GM12878 (cell line): Measurements from ENCODE around the gene MAP3K6. TPM values are rescaled to one million over a fixed set of nuclear protein-coding genes. Genes with fewer than 3 reads are reported as not detected.

Experiments used
- ATAC-seq: fragments of 200-7000 bp; cut with Tn5 transposase; 3 replicates; pipeline ENCODE4 v1.9.1; 2020; ENCODE audit warnings: mild to moderate bottlenecking, moderate library complexity
- BruUV-seq: library from RNA; stranded (reverse); fragments of 400-500 nt; replicated peaks from 2 replicates; lab custom pipeline; 2021; lab: Mats Ljungman, UMichigan
- CTCF ChIA-PET: fragments of 300-600 bp; sonication (Branson Sonifier 250); formaldehyde crosslinking; extraction: SDS; loops from one replicate; lab custom pipeline; 2021; ENCODE audit warnings: inconsistent platforms; lab: Yijun Ruan, JAX
- POLR2A ChIA-PET: fragments of 350-600 bp; formaldehyde crosslinking; extraction: SDS; loops from one replicate; lab custom pipeline; 2021; ENCODE audit warnings: inconsistent platforms; lab: Charles Lee
- RAD21 ChIA-PET: fragments of 300-600 bp; sonication (Branson Sonifier 250); formaldehyde crosslinking; loops from one replicate; lab custom pipeline; 2023; ENCODE audit warnings: antibody characterized with exemption; ENCODE audit not compliant: unreplicated experiment; lab: Charles Lee
- SMC1A ChIA-PET: fragments of 300-600 bp; sonication (Branson Sonifier 250); formaldehyde crosslinking; loops from one replicate; lab custom pipeline; 2023; ENCODE audit not compliant: unreplicated experiment, uncharacterized antibody; lab: Charles Lee
- DNase-seq: peaks from one replicate; pipeline ENCODE4 v3.0.0-alpha.2; 2011; ENCODE audit warnings: low read depth, low spot score
- FAIRE-seq: peaks from 3 replicates; lab custom pipeline; 2011; peaks lifted over from hg19 to GRCh38; lab: Jason Lieb, UNC
- H2AFZ ChIP-seq: 2 replicates; pipeline ENCODE4 v1.6.0; 2011; ENCODE audit warnings: low read depth, low read length, control low read depth; ENCODE audit not compliant: control insufficient read depth
- H3K27ac ChIP-seq: 2 replicates; pipeline ENCODE4 v1.5.1; 2011; ENCODE audit warnings: control low read depth; ENCODE audit not compliant: control insufficient read depth, insufficient read depth
- H3K27me3 ChIP-seq, 2 experiments: replicated peaks in 1 of 2; 2 replicates each; pipeline versions ENCODE4 v1.6.0 to v1.6.1; 2011; ENCODE audit warnings: low read length in 1 of 2; ENCODE audit not compliant: control insufficient read depth in 2 of 2, insufficient read depth in 2 of 2
- H3K36me3 ChIP-seq, 2 experiments: 2 replicates each; pipeline ENCODE4 v1.5.1; 2011; ENCODE audit warnings: low read length in 1 of 2; ENCODE audit not compliant: control insufficient read depth in 2 of 2, insufficient read depth in 2 of 2
- H3K4me1 ChIP-seq: 2 replicates; pipeline ENCODE4 v1.6.1; 2011; ENCODE audit warnings: mild to moderate bottlenecking, low read length, moderate library complexity, mixed read lengths; ENCODE audit not compliant: control insufficient read depth, insufficient read depth
- H3K4me2 ChIP-seq: 2 replicates; pipeline ENCODE4 v1.6.0; 2011; ENCODE audit warnings: control low read depth; ENCODE audit not compliant: control insufficient read depth, insufficient read depth
- H3K4me3 ChIP-seq: fragments of 200-600 bp; sonication (generic); 2 replicates; pipeline ENCODE4 v1.5.1; 2016
- H3K79me2 ChIP-seq: 2 replicates; pipeline ENCODE4 v1.6.0; 2011; ENCODE audit warnings: low read length; ENCODE audit not compliant: control insufficient read depth, insufficient read depth
- H3K9ac ChIP-seq: 2 replicates; pipeline ENCODE4 v1.8.0; 2011; ENCODE audit warnings: low read length, control low read depth, mixed read lengths; ENCODE audit not compliant: control insufficient read depth, insufficient read depth
- H3K9me3 ChIP-seq: replicated peaks from 3 replicates; pipeline ENCODE4 v1.5.1; 2011; ENCODE audit warnings: mild to moderate bottlenecking, low read length; ENCODE audit not compliant: control insufficient read depth, insufficient read depth
- H4K20me1 ChIP-seq: 2 replicates; pipeline ENCODE4 v1.6.0; 2011; ENCODE audit not compliant: control insufficient read depth, insufficient read depth
- ASH2L ChIP-seq: fragments of 300-600, 200-600 bp; sonication (generic); IDR thresholded peaks from 2 replicates; pipeline ENCODE4 v1.6.1; 2017; ENCODE audit warnings: low read depth, mild to moderate bottlenecking, borderline replicate concordance
- BCL11A ChIP-seq: IDR thresholded peaks from 2 replicates; pipeline ENCODE4 v1.6.1; 2011; ENCODE audit warnings: low read depth, low read length
- CHD1 ChIP-seq: IDR thresholded peaks from 2 replicates; pipeline ENCODE4 v1.6.1; 2012; ENCODE audit warnings: low read depth, low read length, improper control_type of control experiment
- JUND ChIP-seq: IDR thresholded peaks from 2 replicates; pipeline ENCODE4 v1.6.1; 2012; ENCODE audit warnings: low read depth, mild to moderate bottlenecking, low read length, improper control_type of control experiment, moderate library complexity
- KAT2A ChIP-seq: conservative IDR thresholded peaks from 2 replicates; pipeline ENCODE4 v1.6.1; 2011; ENCODE audit warnings: low read depth, low read length; ENCODE audit not compliant: control insufficient read depth
- MXI1 ChIP-seq: fragments of 150-350 bp; IDR thresholded peaks from 2 replicates; pipeline ENCODE4 v1.6.1; 2011; ENCODE audit warnings: low read depth, mild to moderate bottlenecking, inconsistent platforms, low read length, improper control_type of control experiment
- MYB ChIP-seq: fragments of 150-350 bp; IDR thresholded peaks from 2 replicates; pipeline ENCODE4 v1.6.1; 2014; ENCODE audit warnings: mild to moderate bottlenecking, low read depth, low read length, borderline replicate concordance
- MYC ChIP-seq: IDR thresholded peaks from 2 replicates; pipeline ENCODE4 v1.6.1; 2011; ENCODE audit warnings: mild to moderate bottlenecking, low read length, moderate library complexity, inconsistent platforms; ENCODE audit not compliant: insufficient read depth, insufficient replicate concordance, insufficient read length, severe bottlenecking
- NR2C1 ChIP-seq: fragments of 450-650 bp; IDR thresholded peaks from 2 replicates; pipeline ENCODE4 v1.6.1; 2017; ENCODE audit warnings: antibody characterized with exemption, mild to moderate bottlenecking, moderate library complexity
- NR2F1 ChIP-seq: fragments of 450-650 bp; conservative IDR thresholded peaks from 2 replicates; pipeline ENCODE4 v1.6.1; 2017; ENCODE audit warnings: mild to moderate bottlenecking
- POLR2A ChIP-seq: IDR thresholded peaks from 2 replicates; pipeline ENCODE4 v1.6.1; 2011; ENCODE audit warnings: low read depth, mild to moderate bottlenecking, low read length
- RAD51 ChIP-seq: fragments of 450-650 bp; IDR thresholded peaks from 2 replicates; pipeline ENCODE4 v1.6.1; 2016; ENCODE audit warnings: moderate library complexity, mild to moderate bottlenecking, inconsistent platforms
- RCOR1 ChIP-seq: conservative IDR thresholded peaks from 2 replicates; pipeline ENCODE4 v1.6.1; 2012; ENCODE audit warnings: low read depth, low read length, improper control_type of control experiment
- RFX5 ChIP-seq: IDR thresholded peaks from 2 replicates; pipeline ENCODE4 v1.6.1; 2011; ENCODE audit warnings: low read depth, low read length, improper control_type of control experiment
- STAT1 ChIP-seq: fragments of 450-650 bp; conservative IDR thresholded peaks from 2 replicates; pipeline ENCODE4 v1.6.1; 2014; ENCODE audit warnings: antibody characterized with exemption, mild to moderate bottlenecking
- TBL1XR1 ChIP-seq: IDR thresholded peaks from 2 replicates; pipeline ENCODE4 v1.6.1; 2012; ENCODE audit warnings: low read depth, low read length, improper control_type of control experiment
- TCF12 ChIP-seq: IDR thresholded peaks from 2 replicates; pipeline ENCODE4 v1.6.1; 2011; ENCODE audit warnings: low read depth, mild to moderate bottlenecking, low read length
- YY1 ChIP-seq: IDR thresholded peaks from 2 replicates; pipeline ENCODE4 v1.6.1; 2011; ENCODE audit warnings: low read depth, mild to moderate bottlenecking, low read length
- ZNF217 ChIP-seq: fragments of 450-650 bp; IDR thresholded peaks from 2 replicates; pipeline ENCODE4 v1.6.1; 2017; ENCODE audit warnings: antibody characterized with exemption, mild to moderate bottlenecking
- WGBS: methylation state at CpG from one replicate; pipeline ENCODE4 v1.1.6; 2016; ENCODE audit warnings: low lambda C conversion rate; ENCODE audit not compliant: insufficient replicate concordance, insufficient coverage; ENCODE audit errors: missing lambda C conversion rate; 5-methylcytosine and 5-hydroxymethylcytosine counted together
- in situ Hi-C: fragments of 300-500 bp; cut with MboI; formaldehyde crosslinking; loops from 9 replicates; pipeline ENCODE4 v1.14.3; 2018; ENCODE audit warnings: mixed read lengths
- intact Hi-C: fragments of 100-400 bp; cut with micrococcal nuclease; formaldehyde crosslinking; loops from one replicate; pipeline ENCODE4 v1.14.2; 2022; ENCODE audit not compliant: unreplicated experiment
- polyA plus RNA-seq, 11 experiments: library from polyadenylated mRNA; depleted of rRNA in 4 of 11; unstranded in 6 of 11; stranded (reverse) in 5 of 11; fragments of >200 nt; fragmentation: Nextera tagmentation in 4 of 11; fragmentation: Illumina TruSeq in 1 of 11; extraction: Ambion mirVana in 4 of 11; extraction: Trizol in 1 of 11; gene quantifications; 1 replicate in 1 of 11; 2 replicates in 10 of 11; pipeline versions ENCODE4 v1.2.1 to v1.2.3, GENCODE V29; 2011 to 2016; ENCODE audit warnings: inconsistent platforms in 2 of 11, missing spikeins in 2 of 11, low read depth in 1 of 11
- total RNA-seq, 4 experiments: library from RNA; depleted of rRNA in 3 of 4; stranded (reverse); fragments of >200 nt in 3 of 4; fragmentation: Illumina TruSeq in 1 of 4; extraction: Trizol in 1 of 4; gene quantifications; 2 replicates each; pipeline versions ENCODE4 v1.2.1 to v1.2.3, GENCODE V29; 2013 to 2021
- TF ChIP-seq, protein P1 (sequence below): IDR thresholded peaks from 2 replicates; pipeline ENCODE4 v1.6.1; 2012; ENCODE audit warnings: low read length, inconsistent platforms

MAP3K6 gene
- total and polyA plus RNA-seq, 10 of the 15 experiments (the other 5 are each of a cell fraction or from before 2014, with no cell fraction given) = 0.15 to 3.4 (median 1.2) TPM; not detected in 1

- Histone ChIP-seq H3K9ac (no peak overlapping the region), H3K9me3 (no peaks in the 10 kb centered on the region), H3K27me3 (no peaks in the 10 kb centered on the region; a peak in 1 of 4 replicates), H4K20me1 (no peaks in the 10 kb centered on the region), H3K27ac (no peak overlapping the region), H3K4me3 (no peak overlapping the region), H3K36me3 (no peaks in the 10 kb centered on the region), H3K4me1 (no peaks in the 10 kb centered on the region), H3K4me2 (no peak overlapping the region), H3K79me2 (no peaks in the 10 kb centered on the region), H2AFZ (no peak overlapping the region)
- TF ChIP-seq RCOR1 = no peak
- TF ChIP-seq MYC = no peak
- TF ChIP-seq JUND = no peak
- no peak for TF ChIP-seq STAT1
- no peak for TF ChIP-seq MYB
- no peak for TF ChIP-seq ZNF217
- TF ChIP-seq POLR2A = no peak
- TF ChIP-seq TBL1XR1 = no peak
- TF ChIP-seq RFX5 = no peak
- TF ChIP-seq, protein P1, sequence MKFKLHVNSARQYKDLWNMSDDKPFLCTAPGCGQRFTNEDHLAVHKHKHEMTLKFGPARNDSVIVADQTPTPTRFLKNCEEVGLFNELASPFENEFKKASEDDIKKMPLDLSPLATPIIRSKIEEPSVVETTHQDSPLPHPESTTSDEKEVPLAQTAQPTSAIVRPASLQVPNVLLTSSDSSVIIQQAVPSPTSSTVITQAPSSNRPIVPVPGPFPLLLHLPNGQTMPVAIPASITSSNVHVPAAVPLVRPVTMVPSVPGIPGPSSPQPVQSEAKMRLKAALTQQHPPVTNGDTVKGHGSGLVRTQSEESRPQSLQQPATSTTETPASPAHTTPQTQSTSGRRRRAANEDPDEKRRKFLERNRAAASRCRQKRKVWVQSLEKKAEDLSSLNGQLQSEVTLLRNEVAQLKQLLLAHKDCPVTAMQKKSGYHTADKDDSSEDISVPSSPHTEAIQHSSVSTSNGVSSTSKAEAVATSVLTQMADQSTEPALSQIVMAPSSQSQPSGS = no peak
- TF ChIP-seq KAT2A = no peak
- no peak for TF ChIP-seq NR2F1
- no peak for TF ChIP-seq RAD51
- TF ChIP-seq YY1 = no peak
- no peak for TF ChIP-seq BCL11A
- no peak for TF ChIP-seq ASH2L
- TF ChIP-seq TCF12 = no peak
- no peak for TF ChIP-seq MXI1
- no peak for TF ChIP-seq NR2C1
- no peak for TF ChIP-seq CHD1
- intact Hi-C loops = no loop called here
- 0% methylated on average over 1 of the region's 2 CpGs for WGBS
- DNase-seq (no peak), ATAC-seq (no peak), FAIRE-seq (no peak)
- no TSS peak for BruUV-seq
- CTCF ChIA-PET = interaction anchor here (1.0 to 3.3 kb wide), 3 partner anchors 15 to 81 kb away, joined by 3 to 27 read pairs (median 3); no protein-coding TSS in a partner anchor
- in situ Hi-C loops = no loop called here
- RAD21 ChIA-PET = no interaction called here
- SMC1A ChIA-PET = no interaction called here
- POLR2A ChIA-PET = interaction anchor here (0.7 kb wide), 1 partner anchor 1326 kb away, joined by 3 read pairs; no protein-coding TSS in a partner anchor
Measured at GRCh38 chr1:27314737-27315136, 52.0 kb downstream of the MAP3K6 start.
